HG03066 (cell line): ENCODE measurements around the gene ALKBH1.
"Not testable (repeated sequence)": the region's sequence is repeated elsewhere in the genome, so short reads cannot be mapped to it uniquely, and the experiment has no call there.

Experiments used
- ATAC-seq: cut with Tn5 transposase; IDR thresholded peaks from one replicate; pipeline ENCODE4 v1.9.1; 2021; ENCODE audit warnings: low read depth; ENCODE audit not compliant: unreplicated experiment

Gene ALKBH1

DNA sequence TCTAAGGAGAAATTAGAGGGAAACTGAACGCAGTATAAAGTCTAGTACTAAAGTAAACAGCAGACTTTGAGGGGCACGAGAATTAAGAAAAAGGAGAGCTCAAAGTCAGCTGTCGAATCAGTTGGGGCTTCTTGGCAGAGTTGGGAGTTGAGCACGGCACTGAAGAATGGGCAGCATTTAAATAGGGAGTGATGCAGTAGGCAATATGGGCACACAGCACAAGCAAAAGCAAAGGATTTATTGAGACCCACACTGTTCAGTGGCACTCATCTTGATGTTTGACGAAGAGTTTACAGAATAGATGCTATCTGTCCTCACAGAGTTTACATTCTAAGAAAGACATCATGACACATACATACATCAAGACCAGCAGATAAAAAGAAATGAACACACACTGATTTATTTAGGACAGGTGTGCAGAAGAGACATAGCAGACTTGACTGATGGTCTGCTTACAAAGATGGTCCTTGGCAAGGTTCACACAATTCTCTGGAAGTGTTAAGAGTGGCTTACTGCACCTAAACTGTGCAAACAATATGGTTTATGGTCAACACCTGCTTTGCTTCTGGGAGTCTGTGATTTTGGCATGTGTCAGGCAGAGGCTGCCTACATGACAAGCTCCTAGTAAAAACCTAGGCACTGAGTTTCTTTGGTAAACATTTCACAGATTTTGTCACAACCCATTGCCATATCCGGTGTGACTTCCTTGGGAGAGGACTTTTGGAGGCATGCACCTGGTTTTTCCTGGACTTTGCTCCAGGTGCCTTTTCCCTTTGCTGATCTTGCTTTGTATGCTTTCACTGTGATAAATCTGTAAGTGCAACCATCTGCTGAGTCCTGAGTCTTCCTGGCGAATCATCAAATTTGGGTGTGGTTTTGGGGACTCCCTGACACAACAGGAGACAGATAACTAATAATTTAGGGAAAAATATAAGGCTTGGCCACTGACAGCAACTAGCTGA is 26.3 kb downstream of the ALKBH1 start:
- no peak for ATAC-seq

- no peak for ATAC-seq
Observed at GRCh38 chr14:77674931-77675330, 32.9 kb downstream of the ALKBH1 start.

DNA sequence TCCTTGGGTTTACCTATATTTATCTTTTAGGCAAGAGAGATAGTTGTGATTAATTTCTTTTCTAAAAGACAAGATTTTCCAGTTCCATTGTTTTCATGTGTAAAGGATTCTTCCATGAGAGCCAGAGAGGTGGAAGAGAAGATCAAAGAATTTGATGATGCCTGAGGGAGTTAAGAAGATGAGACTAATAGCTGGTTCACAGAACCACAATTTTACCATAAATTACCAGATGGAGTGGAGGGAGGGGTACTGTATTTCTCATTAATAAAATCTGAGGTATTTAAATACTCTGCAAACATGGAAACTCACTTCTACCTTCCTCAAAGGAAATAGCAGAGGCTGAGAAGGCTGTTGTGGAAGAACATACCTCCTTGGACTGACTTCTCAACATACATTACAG is 34.6 kb downstream of the ALKBH1 start:
- no peak for ATAC-seq

GRCh38 chr14:77667331-77667730 is 40.5 kb downstream of the ALKBH1 start:
- ATAC-seq, result no peak

DNA sequence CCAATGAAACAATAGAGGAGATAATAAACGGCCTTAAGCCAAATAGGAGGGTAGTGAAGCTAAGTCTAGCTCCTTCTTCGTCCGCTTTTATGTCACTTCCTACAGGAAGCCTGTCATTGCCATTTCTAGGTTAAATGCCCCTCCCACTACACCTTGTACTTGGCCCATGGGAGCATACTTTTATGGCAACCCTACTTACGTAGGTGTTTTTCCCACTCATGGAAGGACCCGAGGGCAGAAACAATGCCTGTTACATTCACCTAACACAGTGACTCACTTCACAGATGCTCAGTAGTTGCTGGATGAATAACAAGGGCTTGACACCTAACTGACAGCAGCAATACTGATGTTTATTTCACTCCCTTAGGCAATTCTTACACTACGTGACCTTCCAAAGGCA is 44.5 kb downstream of the ALKBH1 start:
- ATAC-seq, result no peak

DNA sequence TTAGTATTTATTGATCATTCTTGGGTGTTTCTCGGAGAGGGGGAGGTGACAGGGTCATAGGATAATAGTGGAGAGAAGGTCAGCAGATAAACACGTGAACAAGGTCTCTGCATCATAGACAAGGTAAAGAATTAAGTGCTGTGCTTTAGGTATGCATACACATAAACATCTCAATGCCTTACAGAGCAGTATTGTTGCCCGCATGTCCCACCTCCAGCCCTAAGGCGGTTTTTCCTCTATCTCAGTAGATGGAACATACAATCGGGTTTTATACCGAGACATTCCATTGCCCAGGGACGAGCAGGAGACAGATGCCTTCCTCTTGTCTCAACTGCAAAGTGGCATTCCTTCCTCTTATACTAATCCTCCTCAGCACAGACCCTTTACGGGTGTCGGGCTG is 46.3 kb downstream of the ALKBH1 start:
- not testable (repeated sequence) for ATAC-seq

DNA sequence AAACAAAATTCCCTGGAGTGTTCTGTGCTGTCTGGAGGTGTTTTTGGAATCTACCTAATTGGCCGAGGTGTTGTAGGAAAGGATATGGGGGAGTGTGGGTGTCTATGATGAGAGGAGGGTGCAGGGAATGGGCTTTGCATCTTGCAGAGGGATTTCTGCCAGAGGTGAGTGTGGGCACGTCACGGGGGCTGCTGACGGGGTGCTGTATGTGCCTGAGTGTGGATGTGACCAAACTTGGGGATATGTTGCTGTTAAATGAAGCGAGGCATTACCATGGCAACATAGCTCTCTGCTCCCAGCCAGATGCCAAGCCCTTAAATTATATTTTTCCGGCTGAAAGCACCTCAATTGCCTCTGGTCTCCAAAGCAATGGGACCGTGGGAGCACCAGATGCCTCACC is 47.1 kb downstream of the ALKBH1 start:
- no peak for ATAC-seq

DNA sequence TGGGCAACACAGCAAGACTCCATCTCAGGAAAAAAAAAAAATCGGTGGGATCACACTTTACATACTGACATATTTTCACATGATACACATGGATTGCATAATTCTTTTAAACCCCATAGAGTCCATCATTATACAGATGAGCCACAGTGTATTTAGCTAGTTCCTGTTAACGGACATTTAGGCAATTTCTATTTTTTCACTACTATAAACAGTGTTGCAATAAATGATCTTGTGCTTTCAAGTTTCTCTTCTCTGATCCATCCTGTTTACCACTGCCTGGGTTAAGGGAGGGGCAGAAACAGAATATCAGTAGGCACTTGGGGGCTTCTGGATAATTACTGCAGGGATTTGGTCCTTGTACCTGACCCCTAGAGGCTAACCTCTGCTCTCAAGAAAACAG is 48.0 kb downstream of the ALKBH1 start:
- ATAC-seq, result no peak

GRCh38 chr14:77657280-77657679 is 50.5 kb downstream of the ALKBH1 start:
- no peak for ATAC-seq

DNA sequence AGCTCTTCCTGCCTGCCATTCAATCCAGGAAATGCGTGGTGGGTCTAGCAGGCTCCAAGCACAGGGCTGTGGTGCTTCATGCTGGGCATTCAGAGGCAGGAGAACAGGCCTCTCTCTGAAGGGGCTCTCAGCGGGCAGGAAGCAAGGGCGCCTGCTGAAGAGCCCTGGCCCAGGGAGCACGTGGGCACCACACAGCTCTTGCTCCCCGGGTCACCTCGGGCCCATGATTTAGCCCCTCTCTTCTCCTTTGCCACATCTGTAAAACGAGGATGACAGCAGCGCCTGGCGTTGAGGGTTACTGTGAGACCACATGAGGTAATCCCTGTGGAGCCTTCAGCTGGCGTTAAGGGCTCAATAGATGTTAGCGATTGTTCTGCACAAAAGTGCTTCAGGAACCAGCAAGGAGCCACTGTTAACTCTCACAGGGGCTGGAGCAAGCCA is 53.8 kb downstream of the ALKBH1 start:
- no peak for ATAC-seq

- ATAC-seq, result no peak
Observed at GRCh38 chr14:77649326-77649725, 58.5 kb downstream of the ALKBH1 start.

- no peak for ATAC-seq
Observed at GRCh38 chr14:77648520-77649200, 59.2 kb downstream of the ALKBH1 start.

DNA sequence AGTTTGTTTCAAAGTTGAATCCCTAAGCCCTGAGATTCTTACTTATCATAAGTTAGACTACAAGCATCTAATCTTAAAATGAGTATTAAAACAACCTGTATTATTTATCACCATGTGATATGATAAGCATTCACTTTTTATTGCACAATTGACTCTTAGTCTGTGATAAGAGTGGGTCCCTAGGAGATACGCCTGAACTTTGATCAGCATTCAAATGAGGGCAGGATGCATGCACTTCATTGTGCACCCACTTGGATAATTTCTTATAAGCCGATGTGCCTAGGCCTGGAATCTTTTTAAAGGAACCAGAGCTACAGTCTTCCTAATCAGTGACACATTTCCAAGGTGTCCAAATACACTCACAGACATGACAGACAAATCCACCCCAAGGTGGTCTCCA is 60.0 kb downstream of the ALKBH1 start:
- no peak for ATAC-seq

GRCh38 chr14:77646907-77647306 is 60.9 kb downstream of the ALKBH1 start:
- ATAC-seq, result no peak

- ATAC-seq, result no peak
Observed at GRCh38 chr14:77645520-77646230, 62.1 kb downstream of the ALKBH1 start.

GRCh38 chr14:77642407-77642806 is 65.4 kb downstream of the ALKBH1 start:
- no peak for ATAC-seq

- no peak for ATAC-seq
Observed at GRCh38 chr14:77641534-77642341, 66.1 kb downstream of the ALKBH1 start.

- ATAC-seq, result no peak
Observed at GRCh38 chr14:77640756-77641533, 66.9 kb downstream of the ALKBH1 start.

DNA sequence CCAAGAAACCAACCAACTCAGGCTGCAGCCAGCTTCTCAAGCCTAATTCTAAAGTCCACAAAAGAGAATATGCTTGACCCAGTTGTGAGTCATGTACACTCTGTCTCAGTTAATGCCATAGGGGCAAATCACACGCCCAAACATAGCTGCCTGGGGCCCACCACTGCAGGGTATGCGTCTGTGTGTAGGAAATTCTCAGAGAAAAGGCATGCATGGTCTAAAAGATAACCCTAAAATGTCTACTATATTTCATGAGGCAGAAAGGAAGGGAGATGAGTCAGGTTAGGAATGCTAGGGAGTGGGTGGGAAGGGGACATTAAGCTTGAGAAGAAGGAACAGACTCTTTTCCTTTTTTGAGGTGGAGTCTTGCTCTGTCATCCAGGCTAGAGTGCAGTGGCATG is 69.1 kb downstream of the ALKBH1 start:
- no peak for ATAC-seq

DNA sequence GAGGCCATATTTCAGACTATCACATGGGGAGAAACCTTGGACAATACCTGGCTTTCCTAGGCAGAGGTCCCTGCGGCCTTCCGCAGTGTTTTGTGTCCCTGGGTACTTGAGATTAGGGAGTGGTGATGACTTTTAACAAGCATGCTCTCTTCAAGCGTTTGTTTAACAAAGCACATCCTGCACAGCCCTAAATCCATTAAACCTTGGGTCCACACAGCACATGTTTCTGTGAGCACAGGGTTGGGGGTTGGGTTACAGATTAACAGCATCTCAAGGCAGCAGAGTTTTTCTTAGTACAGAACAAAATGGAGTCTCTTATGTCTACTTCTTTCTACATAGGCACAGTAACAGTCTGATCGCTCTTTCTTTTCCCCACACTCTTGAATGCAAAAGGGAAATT is 72.0 kb downstream of the ALKBH1 start:
- ATAC-seq, result not testable (repeated sequence)
